DOHH2 (cell line): Measurements from ENCODE around the gene NUDT14.

Source experiments
- CTCF ChIP-seq: fragments of 200-600 bp; sonication (generic); IDR thresholded peaks from one replicate; pipeline ENCODE4 v1.5.1; 2014; ENCODE audit warnings: antibody characterized with exemption, mild to moderate bottlenecking, low read depth, low read length; ENCODE audit not compliant: poor library complexity, severe bottlenecking
- EZH2phosphoT487 ChIP-seq: fragments of 200-600 bp; sonication (generic); IDR thresholded peaks from 2 replicates; pipeline ENCODE4 v1.6.1; 2017; ENCODE audit warnings: borderline replicate concordance, mild to moderate bottlenecking, antibody characterized with exemption, low read length, moderate library complexity, mixed read lengths

GRCh38 chr14:105203057-105203531, 22.0 kb upstream of the NUDT14 start:
- TF ChIP-seq CTCF (peak; percentile 96), EZH2phosphoT487 (no peak)
